H54 (cell line): ENCODE measurements around the gene ALPI.
"Not testable (repeated sequence)": the region's sequence is repeated elsewhere in the genome, so short reads cannot be mapped to it uniquely, and the experiment has no call there.

ENCODE experiments used
- DNase-seq: peaks from one replicate; pipeline ENCODE4 v3.0.0; 2011; ENCODE audit warnings: low spot score, mixed read lengths; ENCODE audit not compliant: insufficient read length
- FAIRE-seq: peaks from 3 replicates; lab custom pipeline; 2011; peaks lifted over from hg19 to GRCh38; lab: Jason Lieb, UNC
- POLR2A ChIP-seq: IDR thresholded peaks from 2 replicates; pipeline ENCODE4 v1.6.1; 2011; ENCODE audit warnings: low read depth, mild to moderate bottlenecking, low read length

Gene ALPI

DNA sequence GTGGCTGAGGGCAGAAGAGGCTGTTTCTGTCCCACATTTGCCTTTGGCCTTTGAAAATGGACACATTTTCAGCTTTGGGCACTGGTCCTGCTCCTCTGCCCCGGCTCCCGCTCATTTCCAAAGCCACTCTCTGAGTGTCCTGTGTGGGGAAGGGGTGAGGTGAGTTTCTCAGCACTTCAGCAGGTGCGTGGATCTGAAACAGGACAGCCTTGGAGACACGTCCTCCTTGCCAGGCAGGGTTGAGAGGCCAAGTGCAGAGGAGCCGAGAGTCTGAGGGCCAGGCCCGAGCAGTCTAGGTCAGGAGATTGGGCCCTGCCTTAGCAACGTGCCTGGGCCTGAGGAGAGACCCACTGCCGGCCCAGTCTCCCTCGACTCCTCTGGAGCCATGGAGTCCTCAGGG is 21.9 kb upstream of the ALPI start:
- no peak for TF ChIP-seq POLR2A
- no peak for DNase-seq
- no peak for FAIRE-seq

DNA sequence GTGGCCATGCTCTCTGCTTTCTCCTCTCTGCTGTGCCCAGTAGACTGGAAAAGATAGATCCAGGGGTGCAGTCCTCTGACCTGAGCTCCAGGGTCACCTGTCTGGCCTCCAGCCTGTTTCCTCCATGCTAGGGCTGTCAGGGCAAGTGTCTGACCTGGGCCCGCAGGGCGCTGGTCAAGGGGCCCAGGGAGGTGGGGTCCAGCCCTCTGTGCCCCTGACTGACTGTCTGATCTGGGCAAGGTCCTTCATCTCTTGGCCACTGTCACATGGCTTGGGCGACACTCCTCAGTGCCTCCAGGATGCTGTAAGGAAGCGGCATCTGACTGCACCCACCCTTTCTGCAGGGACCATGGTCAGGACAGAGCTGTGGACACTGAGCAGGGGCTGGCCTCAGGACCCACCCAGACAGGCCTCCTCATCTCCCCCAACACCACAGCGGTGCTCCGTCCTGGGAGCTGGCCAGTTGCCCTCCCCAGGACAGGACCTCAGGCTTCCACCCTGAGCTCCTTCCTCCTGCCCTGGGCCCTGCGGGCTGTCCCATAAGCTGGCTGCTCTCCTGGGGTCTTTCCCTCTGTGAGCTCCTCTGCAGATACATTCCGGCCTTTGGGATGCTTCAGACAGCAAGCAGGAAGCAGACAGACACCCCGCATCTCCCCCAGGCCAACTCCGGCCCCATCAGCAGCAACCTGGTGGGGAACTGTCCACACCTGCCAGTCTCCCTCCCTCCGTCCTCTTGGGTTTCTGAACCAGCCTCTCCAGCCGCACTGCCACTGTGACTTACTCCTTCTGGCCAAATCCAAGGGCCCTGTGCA is 21.2 kb upstream of the ALPI start:
- FAIRE-seq = no peak
- no peak for TF ChIP-seq POLR2A
- no peak for DNase-seq

DNA sequence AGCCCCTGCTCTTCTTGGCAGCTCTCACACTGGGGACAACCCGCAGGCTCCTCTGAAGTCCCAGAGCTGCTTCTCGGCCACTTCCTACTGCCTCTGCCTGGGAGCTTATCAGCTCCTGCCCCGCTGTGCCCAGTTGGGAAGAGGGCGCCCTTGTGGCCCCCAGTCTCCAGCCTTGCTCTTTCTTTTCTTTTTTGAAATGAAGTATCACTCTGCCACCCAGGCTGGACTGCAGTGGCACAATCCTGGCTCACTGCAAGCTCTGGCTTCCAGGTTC is 20.6 kb upstream of the ALPI start:
- no peak for FAIRE-seq
- no peak for TF ChIP-seq POLR2A
- no peak for DNase-seq

DNA sequence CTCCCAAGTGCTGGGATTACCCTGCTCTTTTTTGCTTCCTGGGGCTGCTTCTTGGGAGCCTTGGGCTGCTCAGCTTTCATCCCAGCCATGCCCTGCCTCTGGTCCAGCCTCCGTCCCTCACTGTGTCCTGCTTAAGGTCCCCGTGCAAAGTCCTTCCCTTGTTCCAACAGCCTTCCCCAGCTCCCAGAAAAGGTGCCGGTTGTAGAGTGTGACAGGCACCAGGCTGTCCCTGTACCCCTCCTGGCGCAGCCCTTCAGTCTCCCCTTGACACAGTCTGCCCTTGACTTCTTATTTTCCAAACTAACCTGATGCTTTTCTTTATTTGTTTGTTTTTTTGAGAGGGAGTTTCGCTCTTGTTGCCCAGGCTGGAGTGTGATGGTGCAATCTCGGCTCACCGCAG is 20.1 kb upstream of the ALPI start:
- FAIRE-seq (no peak), DNase-seq (no peak)
- no peak for TF ChIP-seq POLR2A

DNA sequence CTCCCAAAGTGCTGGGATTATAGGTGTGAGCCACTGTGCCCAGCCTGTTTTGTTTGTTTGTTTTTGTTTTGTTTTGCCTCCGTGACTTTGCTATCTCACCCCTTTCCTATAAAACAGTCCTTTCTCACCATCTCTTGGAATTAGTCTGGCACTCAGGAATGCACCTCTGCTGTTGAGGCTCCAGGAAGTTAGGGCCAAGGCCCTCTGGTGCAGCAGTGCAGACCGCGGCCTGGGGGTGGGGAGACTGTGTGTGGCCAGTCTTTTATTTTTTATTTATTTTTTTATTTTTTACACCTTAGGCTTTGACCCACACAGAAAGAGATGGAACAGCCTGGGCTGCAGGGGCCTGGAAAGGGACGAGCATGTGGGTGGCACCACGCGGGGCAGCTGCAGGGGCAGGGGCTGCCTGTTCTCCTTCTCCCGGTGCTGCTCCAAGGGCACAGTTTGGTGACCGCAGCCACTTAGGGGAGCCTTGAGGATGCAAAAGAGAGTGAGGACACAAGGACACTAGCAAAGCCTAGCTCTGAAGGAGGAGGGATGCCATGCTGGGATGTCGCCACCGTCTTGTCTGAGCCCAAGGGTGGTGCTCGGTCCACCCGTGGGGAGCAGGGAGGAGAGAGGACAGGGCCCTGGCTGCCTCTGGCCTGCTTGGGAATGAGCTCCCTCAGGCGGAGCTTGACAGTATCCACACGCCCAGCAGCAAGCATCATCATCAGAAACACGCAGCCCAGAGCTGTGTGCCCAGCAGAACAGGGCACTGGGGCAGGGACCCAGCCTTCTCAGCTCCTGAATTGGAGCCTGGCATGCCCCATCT is 19.4 kb upstream of the ALPI start:
- FAIRE-seq = no peak
- DNase-seq = no peak
- TF ChIP-seq POLR2A = no peak

DNA sequence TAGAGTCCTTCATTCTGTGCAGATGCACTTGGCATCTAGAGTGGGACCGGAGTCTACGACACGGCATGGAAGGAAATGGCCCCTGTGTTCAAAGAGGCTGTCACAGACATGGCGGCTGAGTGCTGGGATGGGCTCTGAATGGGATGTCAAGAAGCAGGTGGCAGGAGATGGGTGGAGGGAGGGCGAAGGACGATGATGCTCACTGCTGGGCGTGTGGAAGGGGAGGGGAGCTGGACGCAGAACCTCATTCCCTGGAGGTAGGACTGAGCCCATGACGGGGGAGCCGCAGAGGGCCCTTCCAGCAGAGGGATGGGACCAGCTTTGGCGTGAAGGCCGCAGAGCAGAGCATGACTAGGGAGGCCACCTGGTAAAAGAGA is 18.8 kb upstream of the ALPI start:
- DNase-seq (no peak), FAIRE-seq (no peak)
- TF ChIP-seq POLR2A = no peak

DNA sequence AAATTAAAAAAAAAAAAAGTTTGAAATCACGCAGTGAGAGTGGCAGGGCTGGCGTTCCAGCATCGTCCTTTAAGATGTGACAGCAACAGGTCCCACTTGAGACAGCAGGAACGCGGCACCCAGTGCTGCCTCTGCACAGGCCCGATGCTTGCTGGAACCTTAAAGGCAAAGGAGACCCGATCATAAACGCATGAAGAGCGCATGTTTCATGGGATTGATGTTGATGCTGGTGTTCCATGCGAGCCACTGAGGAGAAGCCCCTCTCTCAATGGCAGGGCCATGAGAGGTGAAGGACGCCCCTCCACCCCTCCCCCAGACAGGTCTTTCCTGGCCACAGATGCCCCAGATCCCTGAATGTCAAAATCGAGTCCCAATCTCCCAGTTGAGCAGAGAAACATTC is 17.9 kb upstream of the ALPI start:
- FAIRE-seq = no peak
- no peak for DNase-seq
- TF ChIP-seq POLR2A = no peak

DNA sequence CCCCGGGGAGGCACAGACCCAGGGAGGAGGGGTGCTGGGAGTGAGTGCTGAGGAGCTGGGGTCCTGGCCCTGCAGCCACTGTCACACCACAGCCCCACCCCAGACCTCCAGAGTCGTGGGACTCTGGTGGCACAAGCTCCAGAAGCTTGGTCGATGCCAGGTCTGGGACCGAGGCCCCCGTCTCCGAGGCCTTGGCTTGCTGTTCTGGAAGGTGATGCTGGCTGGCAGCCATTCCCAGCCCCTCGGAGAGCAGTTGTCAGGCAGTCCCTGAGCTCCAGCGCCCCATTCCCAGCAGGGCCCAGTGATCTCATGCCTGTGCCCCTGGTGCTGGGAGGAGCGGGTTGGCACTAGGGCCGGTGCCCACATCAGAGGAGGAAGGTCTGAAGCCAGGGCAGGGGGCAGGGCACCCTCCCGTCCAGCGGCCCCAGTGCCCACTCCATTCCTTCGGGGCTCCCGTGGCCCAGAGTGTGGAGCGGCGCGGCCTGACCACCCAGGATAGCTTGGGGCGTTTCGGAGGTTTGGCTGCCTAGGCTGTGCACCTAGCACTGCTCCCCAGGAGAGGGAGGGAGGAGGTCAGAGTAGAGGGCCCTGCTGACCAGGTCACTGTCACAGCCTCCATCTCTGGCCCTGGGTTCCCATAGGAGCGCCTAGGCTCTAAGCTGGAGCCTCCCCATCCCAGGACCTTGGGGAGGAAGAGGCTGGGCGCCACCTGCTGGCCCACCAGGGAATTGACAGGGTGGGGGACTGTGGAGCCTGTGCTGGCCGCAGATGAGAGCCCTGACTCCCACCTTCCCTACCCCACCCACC is 16.8 kb upstream of the ALPI start:
- no peak for TF ChIP-seq POLR2A
- FAIRE-seq = no peak
- no peak for DNase-seq

DNA sequence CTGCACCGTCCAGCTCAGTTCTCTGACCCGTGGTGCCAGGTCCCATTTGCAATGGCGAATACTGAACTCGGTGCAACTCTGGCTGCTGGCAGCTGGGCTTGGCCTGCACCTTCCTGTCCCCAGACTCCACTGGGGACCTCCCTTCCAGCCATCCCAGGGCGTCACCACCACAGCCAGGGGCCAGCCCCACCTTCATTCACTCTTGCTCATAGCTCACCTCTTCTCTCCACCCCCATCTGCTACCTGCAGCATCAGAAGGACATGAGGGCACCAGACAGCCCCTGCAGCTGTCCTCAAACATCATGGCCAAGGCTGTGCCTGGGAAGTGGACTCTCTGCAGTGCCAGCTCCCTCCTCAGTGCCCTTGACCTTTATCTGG is 16.2 kb upstream of the ALPI start:
- TF ChIP-seq POLR2A = no peak
- DNase-seq (no peak), FAIRE-seq (no peak)

DNA sequence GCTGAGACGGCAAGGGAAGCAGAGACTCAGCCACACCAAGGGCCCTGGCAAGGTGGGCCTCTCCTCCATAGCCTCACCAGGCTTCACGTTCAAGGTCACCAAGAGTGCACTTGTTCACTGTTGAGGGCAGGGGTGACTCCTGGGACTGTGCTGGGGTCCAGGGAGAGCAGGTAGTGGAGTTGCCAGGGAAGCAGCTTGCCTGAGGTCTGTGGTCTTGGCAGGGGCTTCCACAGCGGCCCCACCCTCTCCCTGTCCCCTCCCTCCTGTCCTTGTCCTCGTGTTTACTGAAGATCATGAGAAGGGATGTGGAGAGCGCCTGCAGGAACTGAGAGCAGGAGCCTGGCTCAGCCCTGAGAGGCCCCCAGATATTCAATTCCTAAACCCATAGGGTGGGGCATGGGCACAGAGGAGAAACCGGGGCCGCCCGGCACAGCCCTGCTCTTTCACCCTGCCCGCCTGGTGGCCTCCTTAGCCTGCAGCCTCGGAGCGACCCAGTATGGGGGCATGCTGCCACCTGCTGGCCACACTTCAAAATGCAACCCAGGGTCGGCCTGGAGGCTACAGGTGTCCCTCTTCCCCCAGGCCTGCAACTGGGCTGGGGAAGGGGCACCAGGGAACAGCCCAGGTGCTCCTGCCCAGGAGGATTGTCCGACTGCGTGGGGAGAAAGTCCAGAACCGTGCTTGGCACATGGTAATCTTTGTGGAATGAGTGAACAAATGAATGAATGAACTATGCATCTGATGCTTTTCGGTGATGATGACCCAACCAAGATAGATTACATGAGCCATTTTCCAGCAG is 15.5 kb upstream of the ALPI start:
- peak; percentile 80 for DNase-seq
- not testable (repeated sequence) for FAIRE-seq

DNA sequence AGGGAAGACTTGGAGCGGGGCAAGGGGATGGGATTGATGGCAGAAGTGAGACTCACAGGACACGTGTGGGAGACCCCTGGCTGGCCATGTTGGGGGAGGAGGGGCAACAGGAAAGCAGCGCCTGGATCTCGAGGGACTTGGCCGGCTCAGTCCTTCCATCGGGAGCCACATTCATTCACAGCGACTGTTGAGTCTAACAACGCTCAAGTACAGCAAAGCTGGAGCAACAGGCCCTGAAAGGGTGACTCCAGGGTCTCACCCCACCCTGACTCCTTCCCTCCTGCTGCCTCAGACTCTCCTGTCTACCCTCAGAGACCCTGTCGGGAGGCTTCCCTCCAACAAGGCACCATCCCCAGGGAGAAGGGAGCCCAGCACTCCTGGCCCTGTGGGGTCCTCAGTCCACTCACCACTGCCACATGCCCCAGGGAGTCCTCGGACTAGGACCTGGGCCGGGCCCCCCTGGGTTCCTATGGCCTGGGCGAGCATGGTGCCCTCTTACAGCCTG is 14.8 kb upstream of the ALPI start:
- DNase-seq (no peak), FAIRE-seq (no peak)
- TF ChIP-seq POLR2A = no peak

DNA sequence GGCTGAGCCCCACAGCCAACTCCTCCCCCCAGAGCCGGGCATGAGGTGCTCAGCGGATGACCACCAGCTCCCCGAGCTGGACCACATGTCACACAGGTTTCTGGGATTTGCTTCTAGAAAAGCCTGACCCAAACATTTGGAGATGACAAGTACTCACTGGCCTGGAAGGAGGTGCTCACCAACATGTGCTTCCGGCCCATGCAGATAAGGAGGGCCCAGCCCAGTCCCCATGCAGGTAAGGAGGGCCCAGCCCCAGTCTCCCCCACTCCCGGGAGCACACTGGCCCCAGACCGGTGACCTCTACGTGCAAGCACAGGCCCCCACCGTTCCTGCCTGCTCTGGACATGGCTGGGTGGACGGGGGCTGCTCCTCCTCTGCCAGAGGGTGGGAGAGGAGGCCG is 14.0 kb upstream of the ALPI start:
- FAIRE-seq, DNase-seq: not testable (repeated sequence)

DNA sequence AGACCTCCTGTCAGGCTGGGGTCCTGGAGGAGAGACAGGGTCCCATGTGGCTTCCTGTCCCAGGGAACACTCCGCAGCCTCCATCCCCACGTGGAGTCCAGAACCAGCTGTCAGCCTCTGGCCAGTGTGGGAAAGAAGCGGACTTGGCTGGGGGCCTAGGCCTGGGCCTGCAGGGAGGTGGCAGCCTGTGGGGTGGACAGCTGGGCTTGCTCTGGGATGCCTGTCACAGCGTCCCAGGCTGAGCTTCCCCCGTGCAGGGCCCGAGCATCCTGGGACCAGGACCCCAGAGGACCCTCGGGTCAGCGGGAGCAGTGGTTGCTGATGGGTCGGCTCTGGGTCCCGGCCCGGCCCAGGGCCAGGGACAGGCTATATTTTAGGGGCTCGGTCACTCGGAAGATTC is 13.5 kb upstream of the ALPI start:
- FAIRE-seq, DNase-seq: not testable (repeated sequence)

DNA sequence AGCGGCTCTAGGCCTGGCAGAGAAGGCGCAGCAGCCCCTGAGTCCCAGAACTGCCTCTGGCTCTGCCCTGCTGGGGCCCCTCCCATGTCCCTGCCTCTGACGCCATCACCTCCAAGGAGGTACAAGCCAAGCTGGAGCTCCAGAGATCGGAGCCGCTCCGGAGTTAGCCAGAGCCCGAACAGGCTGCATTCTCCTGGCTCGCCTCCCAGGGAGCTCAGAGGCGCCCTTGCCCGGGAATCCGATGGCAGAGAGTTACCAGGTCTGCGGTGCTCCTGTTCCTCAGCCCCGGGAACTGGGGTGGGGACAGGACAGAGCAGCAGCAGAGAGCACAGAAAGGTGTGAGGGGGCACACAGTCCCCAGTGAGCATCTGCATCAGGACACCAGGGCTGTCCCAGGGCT is 12.9 kb upstream of the ALPI start:
- DNase-seq, FAIRE-seq: not testable (repeated sequence)

DNA sequence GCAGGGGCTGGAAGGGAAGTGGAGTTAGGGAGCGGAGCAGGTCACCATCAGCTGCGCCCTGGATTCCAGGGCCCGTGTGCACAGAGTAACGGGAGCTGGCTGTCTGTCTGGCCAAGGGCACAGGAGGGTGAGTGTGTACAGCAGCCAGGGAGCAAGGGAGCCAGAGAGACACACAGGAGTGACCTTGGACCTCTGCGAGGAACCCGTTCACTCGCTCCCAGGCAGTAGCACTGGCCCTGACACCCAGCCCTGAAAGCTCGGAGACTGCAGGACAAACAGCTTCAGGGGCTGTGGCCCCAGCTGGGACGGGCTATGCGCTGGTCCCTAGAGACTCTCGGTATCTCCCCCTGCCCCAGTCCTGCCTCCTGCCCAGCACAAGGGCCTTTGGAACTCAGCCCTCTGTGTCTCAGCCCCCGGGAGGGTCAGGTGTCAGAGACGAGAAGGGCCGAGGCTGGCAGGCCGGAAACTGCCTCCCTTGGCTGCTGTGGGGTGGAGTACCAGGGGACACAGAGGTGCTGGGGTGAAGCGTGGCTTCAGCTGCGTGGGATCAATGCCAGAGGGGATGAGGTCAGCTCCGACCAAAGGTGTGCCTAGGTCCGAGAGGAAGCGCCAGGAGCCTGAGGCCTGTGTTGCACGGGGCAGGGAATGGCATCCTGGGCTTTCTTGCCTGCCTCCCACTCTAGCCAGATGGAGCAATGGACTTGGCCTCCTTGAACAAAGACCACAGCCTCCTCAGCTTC is 12.1 kb upstream of the ALPI start:
- not testable (repeated sequence) for DNase-seq, FAIRE-seq
